Measurements from ENCODE around the gene WDR91.

DNA sequence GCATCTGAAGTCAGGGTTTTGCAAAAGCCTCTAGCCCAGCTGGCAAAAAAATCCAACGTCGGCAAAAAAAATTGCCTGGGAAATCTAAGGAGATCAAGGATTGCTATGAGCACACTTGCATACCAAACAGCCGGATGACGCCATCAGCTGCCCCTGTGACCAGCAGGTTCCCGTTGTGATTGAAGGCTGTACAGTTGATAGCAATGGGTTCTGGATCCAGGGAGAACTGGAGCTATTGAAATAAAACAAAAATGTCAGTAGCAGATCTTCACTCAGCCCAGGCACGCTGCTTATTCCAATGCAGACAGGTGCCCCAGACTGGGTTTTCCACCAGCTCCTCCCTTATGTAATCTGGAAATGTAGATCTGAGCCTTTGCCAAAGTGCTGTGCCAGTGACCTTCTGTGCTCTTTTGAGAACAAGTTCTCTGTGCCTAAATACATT, 22.1 kb downstream of the WDR91 start:
- TF ChIP-seq, protein P1, sequence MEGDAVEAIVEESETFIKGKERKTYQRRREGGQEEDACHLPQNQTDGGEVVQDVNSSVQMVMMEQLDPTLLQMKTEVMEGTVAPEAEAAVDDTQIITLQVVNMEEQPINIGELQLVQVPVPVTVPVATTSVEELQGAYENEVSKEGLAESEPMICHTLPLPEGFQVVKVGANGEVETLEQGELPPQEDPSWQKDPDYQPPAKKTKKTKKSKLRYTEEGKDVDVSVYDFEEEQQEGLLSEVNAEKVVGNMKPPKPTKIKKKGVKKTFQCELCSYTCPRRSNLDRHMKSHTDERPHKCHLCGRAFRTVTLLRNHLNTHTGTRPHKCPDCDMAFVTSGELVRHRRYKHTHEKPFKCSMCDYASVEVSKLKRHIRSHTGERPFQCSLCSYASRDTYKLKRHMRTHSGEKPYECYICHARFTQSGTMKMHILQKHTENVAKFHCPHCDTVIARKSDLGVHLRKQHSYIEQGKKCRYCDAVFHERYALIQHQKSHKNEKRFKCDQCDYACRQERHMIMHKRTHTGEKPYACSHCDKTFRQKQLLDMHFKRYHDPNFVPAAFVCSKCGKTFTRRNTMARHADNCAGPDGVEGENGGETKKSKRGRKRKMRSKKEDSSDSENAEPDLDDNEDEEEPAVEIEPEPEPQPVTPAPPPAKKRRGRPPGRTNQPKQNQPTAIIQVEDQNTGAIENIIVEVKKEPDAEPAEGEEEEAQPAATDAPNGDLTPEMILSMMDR (IDR thresholded peaks at IDR 0.05), result no peak
- TF ChIP-seq POLR2A (IDR thresholded peaks at IDR 0.05) (no peak), POLR2AphosphoS5 (IDR thresholded peaks at IDR 0.05) (no peak), EP300 (IDR thresholded peaks at IDR 0.05) (no peak)

Data from upper lobe of left lung (tissue), 4 donors.